K562 (cell line): ENCODE measurements around the gene FERMT3. TPM values are rescaled to one million over a fixed set of nuclear protein-coding genes. Genes with fewer than 3 reads are reported as not detected.
A peak's percentile ranks its signal among the peaks of the same experiment; 100 is the strongest.

Source experiments
- CREB1 ChIP-seq, 2 experiments: sonication (generic) in 1 of 2; formaldehyde crosslinking in 1 of 2; IDR thresholded peaks; 2 replicates each; pipeline versions ENCODE4 v1.6.1 to v1.8.0; 2012 to 2022; ENCODE audit warnings: inconsistent platforms in 1 of 2, mild to moderate bottlenecking in 1 of 2, missing genetic modification reagents in 1 of 2, moderate library complexity in 1 of 2
- FOSL1 ChIP-seq: fragments of 200-800 bp; sonication (Bioruptor generic); conservative IDR thresholded peaks from 2 replicates; pipeline ENCODE4 v1.6.1; 2016; ENCODE audit warnings: missing genetic modification characterization, missing compliant biosample characterization
- KLF10 ChIP-seq: fragments of 250-450 bp; sonication (Bioruptor Pico); IDR thresholded peaks from 2 replicates; pipeline ENCODE4 v1.6.1; 2021; ENCODE audit warnings: matching md5 sums
- NFRKB ChIP-seq: fragments of 450-650 bp; IDR thresholded peaks from 2 replicates; pipeline ENCODE4 v1.6.1; 2016; ENCODE audit warnings: low read depth
- NRF1 ChIP-seq, 2 experiments: fragments of 450-650 bp; IDR thresholded peaks in 1 of 2; conservative IDR thresholded peaks in 1 of 2; 2 replicates each; pipeline ENCODE4 v1.6.1; 2014; ENCODE audit warnings: mild to moderate bottlenecking in 2 of 2
- POU5F1 ChIP-seq: fragments of 150-350 bp; IDR thresholded peaks from 2 replicates; pipeline ENCODE4 v1.6.1; 2014; ENCODE audit warnings: borderline replicate concordance, low read length, low read depth, mild to moderate bottlenecking; ENCODE audit not compliant: partially characterized antibody
- RNF2 ChIP-seq: sonication (generic); IDR thresholded peaks from 2 replicates; pipeline ENCODE4 v1.6.1; 2016
- SLC30A9 ChIP-seq: fragments of 250-450 bp; sonication (Bioruptor Pico); IDR thresholded peaks from 2 replicates; pipeline ENCODE4 v1.8.0; 2022; ENCODE audit warnings: mild to moderate bottlenecking, moderate library complexity
- SREBF2 ChIP-seq: sonication (generic); formaldehyde crosslinking; IDR thresholded peaks from 2 replicates; pipeline ENCODE4 v1.4.0; 2020; ENCODE audit warnings: mild to moderate bottlenecking, missing genetic modification reagents
- TSC22D4 ChIP-seq: fragments of 450-650 bp; IDR thresholded peaks from 2 replicates; pipeline ENCODE4 v1.6.1; 2016; ENCODE audit warnings: missing genetic modification characterization, missing biosample characterization, control low read depth
- ZC3H4 ChIP-seq: sonication (generic); formaldehyde crosslinking; IDR thresholded peaks from 2 replicates; pipeline ENCODE4 v1.9.0; 2021; ENCODE audit warnings: missing genetic modification reagents, borderline replicate concordance
- ZNF224 ChIP-seq: sonication (generic); formaldehyde crosslinking; IDR thresholded peaks from 2 replicates; pipeline ENCODE4 v1.8.0; 2022; ENCODE audit warnings: mild to moderate bottlenecking, missing genetic modification reagents
- polyA plus RNA-seq, 8 experiments: library from polyadenylated mRNA; depleted of rRNA in 4 of 8; stranded (reverse) in 5 of 8; unstranded in 3 of 8; fragments of >200 nt; fragmentation: Nextera tagmentation in 2 of 8; fragmentation: Illumina TruSeq in 1 of 8; extraction: Ambion mirVana in 2 of 8; extraction: Trizol in 1 of 8; gene quantifications; 2 replicates each; pipeline versions ENCODE4 v1.2.1 to v1.2.3, GENCODE V29; 2011 to 2014; ENCODE audit warnings: inconsistent platforms in 1 of 8, missing spikeins in 1 of 8
- total RNA-seq, 7 experiments: library from RNA; depleted of rRNA in 6 of 7; stranded (reverse); fragments of >200 nt in 6 of 7; fragmentation: Illumina TruSeq in 2 of 7; extraction: Trizol in 2 of 7; gene quantifications; 2 replicates each; pipeline versions ENCODE4 v1.2.1 to v1.2.3, GENCODE V29; 2011 to 2021; ENCODE audit warnings: low replicate concordance in 1 of 7
- TF ChIP-seq, protein P1 (sequence below): fragments of 250-450 bp; sonication (Bioruptor Pico); IDR thresholded peaks from 2 replicates; pipeline ENCODE4 v1.8.0; 2022; ENCODE audit warnings: moderate library complexity, mild to moderate bottlenecking, inconsistent platforms
- TF ChIP-seq, protein P2 (sequence below), 2 experiments: IDR thresholded peaks; 2 replicates each; pipeline ENCODE4 v1.6.1; 2012; ENCODE audit warnings: improper control_type of control experiment in 2 of 2, low read depth in 2 of 2, low read length in 2 of 2, borderline replicate concordance in 1 of 2
- TF ChIP-seq, protein P3 (sequence below): sonication (generic); formaldehyde crosslinking; IDR thresholded peaks from 2 replicates; pipeline ENCODE4 v1.8.0; 2022; ENCODE audit warnings: mild to moderate bottlenecking, missing genetic modification reagents
- TF ChIP-seq, protein P4 (sequence below): fragments of 450-650 bp; formaldehyde crosslinking; IDR thresholded peaks from 2 replicates; pipeline ENCODE4 v1.4.0; 2020; ENCODE audit warnings: mild to moderate bottlenecking, moderate library complexity
- TF ChIP-seq, protein P5 (sequence below): conservative IDR thresholded peaks from 2 replicates; pipeline ENCODE4 v1.6.1; 2011; ENCODE audit warnings: low read depth, mild to moderate bottlenecking, low read length; ENCODE audit not compliant: control insufficient read depth

FERMT3 gene
- total and polyA plus RNA-seq, 9 of the 15 experiments (the other 6 are each of a cell fraction or from before 2014, with no cell fraction given): 3.2 to 275 (median 79.7) TPM

DNA sequence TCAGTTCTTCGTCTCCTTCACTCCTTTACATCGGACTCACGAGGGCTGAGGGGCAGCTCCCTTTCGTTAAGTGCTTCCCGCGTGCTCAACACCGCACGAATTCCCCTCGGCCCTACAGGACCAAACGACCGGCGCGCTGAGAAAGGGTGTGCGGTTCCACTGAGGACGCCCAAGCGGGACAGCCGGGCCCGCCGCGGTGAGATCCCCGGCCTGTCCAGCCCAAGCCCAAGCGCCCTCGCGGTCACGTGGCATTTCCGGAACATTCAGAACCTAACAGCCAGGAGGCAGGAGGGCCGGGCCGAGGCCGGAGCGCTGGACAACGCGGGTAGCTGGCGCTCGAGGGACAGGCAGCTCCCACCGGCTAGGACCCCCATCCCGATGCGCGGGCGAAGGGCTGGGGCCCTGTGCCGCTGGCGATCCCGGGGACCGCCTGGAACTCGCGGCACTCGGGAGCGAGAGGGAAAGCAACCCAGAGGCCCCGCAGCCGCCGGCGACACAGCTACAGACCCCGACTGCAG, 21.3 kb upstream of the FERMT3 start (continued):
- TF ChIP-seq, protein P1, sequence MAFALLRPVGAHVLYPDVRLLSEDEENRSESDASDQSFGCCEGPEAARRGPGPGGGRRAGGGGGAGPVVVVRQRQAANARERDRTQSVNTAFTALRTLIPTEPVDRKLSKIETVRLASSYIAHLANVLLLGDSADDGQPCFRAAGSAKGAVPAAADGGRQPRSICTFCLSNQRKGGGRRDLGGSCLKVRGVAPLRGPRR: no peak
- peak; percentile 83; the same call in 1 of the 2 replicates for TF ChIP-seq RNF2
- TF ChIP-seq SREBF2: no peak
- no peak for TF ChIP-seq ZNF224 (CRISPR knock-in tag)
- no peak for TF ChIP-seq CREB1 (IDR thresholded peaks at IDR 0.05)
- TF ChIP-seq CREB1 (CRISPR knock-in tag; IDR thresholded peaks at IDR 0.05): no peak; the same call in 1 of the 2 replicates
- peak; percentile 97; the same call in 1 of the 2 replicates for TF ChIP-seq ZC3H4 (CRISPR knock-in tag)
- TF ChIP-seq, protein P2, sequence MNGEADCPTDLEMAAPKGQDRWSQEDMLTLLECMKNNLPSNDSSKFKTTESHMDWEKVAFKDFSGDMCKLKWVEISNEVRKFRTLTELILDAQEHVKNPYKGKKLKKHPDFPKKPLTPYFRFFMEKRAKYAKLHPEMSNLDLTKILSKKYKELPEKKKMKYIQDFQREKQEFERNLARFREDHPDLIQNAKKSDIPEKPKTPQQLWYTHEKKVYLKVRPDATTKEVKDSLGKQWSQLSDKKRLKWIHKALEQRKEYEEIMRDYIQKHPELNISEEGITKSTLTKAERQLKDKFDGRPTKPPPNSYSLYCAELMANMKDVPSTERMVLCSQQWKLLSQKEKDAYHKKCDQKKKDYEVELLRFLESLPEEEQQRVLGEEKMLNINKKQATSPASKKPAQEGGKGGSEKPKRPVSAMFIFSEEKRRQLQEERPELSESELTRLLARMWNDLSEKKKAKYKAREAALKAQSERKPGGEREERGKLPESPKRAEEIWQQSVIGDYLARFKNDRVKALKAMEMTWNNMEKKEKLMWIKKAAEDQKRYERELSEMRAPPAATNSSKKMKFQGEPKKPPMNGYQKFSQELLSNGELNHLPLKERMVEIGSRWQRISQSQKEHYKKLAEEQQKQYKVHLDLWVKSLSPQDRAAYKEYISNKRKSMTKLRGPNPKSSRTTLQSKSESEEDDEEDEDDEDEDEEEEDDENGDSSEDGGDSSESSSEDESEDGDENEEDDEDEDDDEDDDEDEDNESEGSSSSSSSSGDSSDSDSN (IDR thresholded peaks at IDR 0.05; ENCODE audit: borderline replicate concordance in 1 of 2, low read depth in 2 of 2, low read length in 2 of 2): peak; percentile 59 to 76; a peak in 1 of 4 replicates
- TF ChIP-seq, protein P3, sequence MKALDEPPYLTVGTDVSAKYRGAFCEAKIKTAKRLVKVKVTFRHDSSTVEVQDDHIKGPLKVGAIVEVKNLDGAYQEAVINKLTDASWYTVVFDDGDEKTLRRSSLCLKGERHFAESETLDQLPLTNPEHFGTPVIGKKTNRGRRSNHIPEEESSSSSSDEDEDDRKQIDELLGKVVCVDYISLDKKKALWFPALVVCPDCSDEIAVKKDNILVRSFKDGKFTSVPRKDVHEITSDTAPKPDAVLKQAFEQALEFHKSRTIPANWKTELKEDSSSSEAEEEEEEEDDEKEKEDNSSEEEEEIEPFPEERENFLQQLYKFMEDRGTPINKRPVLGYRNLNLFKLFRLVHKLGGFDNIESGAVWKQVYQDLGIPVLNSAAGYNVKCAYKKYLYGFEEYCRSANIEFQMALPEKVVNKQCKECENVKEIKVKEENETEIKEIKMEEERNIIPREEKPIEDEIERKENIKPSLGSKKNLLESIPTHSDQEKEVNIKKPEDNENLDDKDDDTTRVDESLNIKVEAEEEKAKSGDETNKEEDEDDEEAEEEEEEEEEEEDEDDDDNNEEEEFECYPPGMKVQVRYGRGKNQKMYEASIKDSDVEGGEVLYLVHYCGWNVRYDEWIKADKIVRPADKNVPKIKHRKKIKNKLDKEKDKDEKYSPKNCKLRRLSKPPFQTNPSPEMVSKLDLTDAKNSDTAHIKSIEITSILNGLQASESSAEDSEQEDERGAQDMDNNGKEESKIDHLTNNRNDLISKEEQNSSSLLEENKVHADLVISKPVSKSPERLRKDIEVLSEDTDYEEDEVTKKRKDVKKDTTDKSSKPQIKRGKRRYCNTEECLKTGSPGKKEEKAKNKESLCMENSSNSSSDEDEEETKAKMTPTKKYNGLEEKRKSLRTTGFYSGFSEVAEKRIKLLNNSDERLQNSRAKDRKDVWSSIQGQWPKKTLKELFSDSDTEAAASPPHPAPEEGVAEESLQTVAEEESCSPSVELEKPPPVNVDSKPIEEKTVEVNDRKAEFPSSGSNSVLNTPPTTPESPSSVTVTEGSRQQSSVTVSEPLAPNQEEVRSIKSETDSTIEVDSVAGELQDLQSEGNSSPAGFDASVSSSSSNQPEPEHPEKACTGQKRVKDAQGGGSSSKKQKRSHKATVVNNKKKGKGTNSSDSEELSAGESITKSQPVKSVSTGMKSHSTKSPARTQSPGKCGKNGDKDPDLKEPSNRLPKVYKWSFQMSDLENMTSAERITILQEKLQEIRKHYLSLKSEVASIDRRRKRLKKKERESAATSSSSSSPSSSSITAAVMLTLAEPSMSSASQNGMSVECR (CRISPR knock-in tag): peak; percentile 86; the same call in 1 of the 2 replicates
- TF ChIP-seq, protein P4, sequence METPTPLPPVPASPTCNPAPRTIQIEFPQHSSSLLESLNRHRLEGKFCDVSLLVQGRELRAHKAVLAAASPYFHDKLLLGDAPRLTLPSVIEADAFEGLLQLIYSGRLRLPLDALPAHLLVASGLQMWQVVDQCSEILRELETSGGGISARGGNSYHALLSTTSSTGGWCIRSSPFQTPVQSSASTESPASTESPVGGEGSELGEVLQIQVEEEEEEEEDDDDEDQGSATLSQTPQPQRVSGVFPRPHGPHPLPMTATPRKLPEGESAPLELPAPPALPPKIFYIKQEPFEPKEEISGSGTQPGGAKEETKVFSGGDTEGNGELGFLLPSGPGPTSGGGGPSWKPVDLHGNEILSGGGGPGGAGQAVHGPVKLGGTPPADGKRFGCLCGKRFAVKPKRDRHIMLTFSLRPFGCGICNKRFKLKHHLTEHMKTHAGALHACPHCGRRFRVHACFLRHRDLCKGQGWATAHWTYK (CRISPR knock-in tag): peak; percentile 66; the same call in 1 of the 2 replicates
- TF ChIP-seq FOSL1: no peak
- TF ChIP-seq NRF1 (conservative IDR thresholded peaks at IDR 0.05 in 1 of 2, IDR thresholded peaks at IDR 0.05 in 1 of 2): no peak
- no peak for TF ChIP-seq POU5F1
- TF ChIP-seq KLF10: no peak
- TF ChIP-seq TSC22D4: no peak
- TF ChIP-seq NFRKB: no peak
- TF ChIP-seq SLC30A9 (CRISPR knock-in tag): no peak
- TF ChIP-seq, protein P5, sequence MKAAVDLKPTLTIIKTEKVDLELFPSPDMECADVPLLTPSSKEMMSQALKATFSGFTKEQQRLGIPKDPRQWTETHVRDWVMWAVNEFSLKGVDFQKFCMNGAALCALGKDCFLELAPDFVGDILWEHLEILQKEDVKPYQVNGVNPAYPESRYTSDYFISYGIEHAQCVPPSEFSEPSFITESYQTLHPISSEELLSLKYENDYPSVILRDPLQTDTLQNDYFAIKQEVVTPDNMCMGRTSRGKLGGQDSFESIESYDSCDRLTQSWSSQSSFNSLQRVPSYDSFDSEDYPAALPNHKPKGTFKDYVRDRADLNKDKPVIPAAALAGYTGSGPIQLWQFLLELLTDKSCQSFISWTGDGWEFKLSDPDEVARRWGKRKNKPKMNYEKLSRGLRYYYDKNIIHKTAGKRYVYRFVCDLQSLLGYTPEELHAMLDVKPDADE: peak; percentile 83
